ENCODE data around the gene LRMDA. TPM values are rescaled to one million over a fixed set of nuclear protein-coding genes. Genes with fewer than 3 reads are reported as not detected.

Gene LRMDA
- total RNA-seq, 2 experiments from 2014 or later = not detected

GRCh38 chr10:75548356-75548755 is 116.9 kb downstream of the LRMDA start:
- CTCF ChIA-PET = no interaction called here
- Mint-ChIP-seq H3K27me3 (ENCODE audit: low read depth) (peaks cover 12% of the 10 kb centered on the region), H3K9me3 (peaks cover 3% of the 10 kb centered on the region), H3K4me1 (ENCODE audit: low read depth) (no peaks in the 10 kb centered on the region), H3K4me3 (no peak overlapping the region), H3K36me3 (ENCODE audit: low read depth) (no peaks in the 10 kb centered on the region), H3K27ac (no peak overlapping the region)
- intact Hi-C loops (cut with micrococcal nuclease) = no loop called here
- no peak for DNase-seq

- H3K4me1 Mint-ChIP-seq (ENCODE audit: low read depth) = no peaks in the 10 kb centered on the region
- CTCF ChIA-PET = no interaction called here
- H3K27ac Mint-ChIP-seq = no peak overlapping the region
- peaks cover 3% of the 10 kb centered on the region for H3K9me3 Mint-ChIP-seq
- H3K36me3 Mint-ChIP-seq (ENCODE audit: low read depth) = no peaks in the 10 kb centered on the region
- H3K4me3 Mint-ChIP-seq = no peak overlapping the region
- peaks cover 12% of the 10 kb centered on the region for H3K27me3 Mint-ChIP-seq (ENCODE audit: low read depth)
- no peak for DNase-seq
- intact Hi-C loops (cut with micrococcal nuclease) = no loop called here
Measured at GRCh38 chr10:75550191-75550590, 118.8 kb downstream of the LRMDA start.

- H3K36me3 Mint-ChIP-seq (ENCODE audit: low read depth) = no peaks in the 10 kb centered on the region
- peaks cover 3% of the 10 kb centered on the region for H3K9me3 Mint-ChIP-seq
- peaks cover 4% of the 10 kb centered on the region for H3K27me3 Mint-ChIP-seq (ENCODE audit: low read depth)
- DNase-seq = no peak
- H3K4me1 Mint-ChIP-seq (ENCODE audit: low read depth) = no peaks in the 10 kb centered on the region
- H3K27ac Mint-ChIP-seq = no peak overlapping the region
- CTCF ChIA-PET = interaction anchor here (0.5 to 0.6 kb wide), 2 partner anchors 15 to 22 kb away, joined by 3 read pairs; no protein-coding TSS in a partner anchor
- H3K4me3 Mint-ChIP-seq = no peak overlapping the region
- intact Hi-C loops (cut with micrococcal nuclease) = no loop called here
Measured at GRCh38 chr10:75552171-75552570, 120.7 kb downstream of the LRMDA start.

- Mint-ChIP-seq H3K27me3 (ENCODE audit: low read depth) (peaks cover 2% of the 10 kb centered on the region), H3K9me3 (peaks cover 3% of the 10 kb centered on the region), H3K4me1 (ENCODE audit: low read depth) (no peaks in the 10 kb centered on the region), H3K4me3 (no peak overlapping the region), H3K36me3 (ENCODE audit: low read depth) (no peaks in the 10 kb centered on the region), H3K27ac (no peak overlapping the region)
- CTCF ChIA-PET = no interaction called here
- intact Hi-C loops (cut with micrococcal nuclease) = no loop called here
- DNase-seq = no peak
Measured at GRCh38 chr10:75553550-75553949, 122.1 kb downstream of the LRMDA start.

GRCh38 chr10:75555323-75555722 is 123.9 kb downstream of the LRMDA start:
- H3K4me1 Mint-ChIP-seq (ENCODE audit: low read depth) = no peaks in the 10 kb centered on the region
- H3K27ac Mint-ChIP-seq = no peak overlapping the region
- CTCF ChIA-PET = interaction anchor here (0.7 kb wide), 1 partner anchor 477 kb away, joined by 3 read pairs; no protein-coding TSS in a partner anchor
- intact Hi-C loops (cut with micrococcal nuclease) = no loop called here
- H3K9me3 Mint-ChIP-seq = peaks cover 3% of the 10 kb centered on the region
- no peak overlapping the region for H3K4me3 Mint-ChIP-seq
- peaks cover 2% of the 10 kb centered on the region for H3K27me3 Mint-ChIP-seq (ENCODE audit: low read depth)
- no peaks in the 10 kb centered on the region for H3K36me3 Mint-ChIP-seq (ENCODE audit: low read depth)
- no peak for DNase-seq

- no peak for DNase-seq
- Mint-ChIP-seq H3K4me3 (no peak overlapping the region), H3K4me1 (ENCODE audit: low read depth) (no peaks in the 10 kb centered on the region), H3K36me3 (ENCODE audit: low read depth) (no peaks in the 10 kb centered on the region), H3K27me3 (ENCODE audit: low read depth) (peaks cover 2% of the 10 kb centered on the region), H3K27ac (no peak overlapping the region), H3K9me3 (peaks cover 3% of the 10 kb centered on the region)
- intact Hi-C loops (cut with micrococcal nuclease) = no loop called here
- CTCF ChIA-PET = interaction anchor here (0.7 kb wide), 1 partner anchor 476 kb away, joined by 3 read pairs; no protein-coding TSS in a partner anchor
Measured at GRCh38 chr10:75556320-75556719, 124.9 kb downstream of the LRMDA start.

- no peak overlapping the region for H3K4me3 Mint-ChIP-seq
- intact Hi-C loops (cut with micrococcal nuclease) = no loop called here
- no peak for DNase-seq
- H3K27ac Mint-ChIP-seq = no peak overlapping the region
- CTCF ChIA-PET = no interaction called here
- H3K4me1 Mint-ChIP-seq (ENCODE audit: low read depth) = no peaks in the 10 kb centered on the region
- peaks cover 2% of the 10 kb centered on the region for H3K27me3 Mint-ChIP-seq (ENCODE audit: low read depth)
- H3K36me3 Mint-ChIP-seq (ENCODE audit: low read depth) = no peaks in the 10 kb centered on the region
- peaks cover 4% of the 10 kb centered on the region for H3K9me3 Mint-ChIP-seq
Measured at GRCh38 chr10:75565286-75566251, 134.1 kb downstream of the LRMDA start.

- DNase-seq = no peak
- Mint-ChIP-seq H3K9me3 (peaks cover 5% of the 10 kb centered on the region), H3K27me3 (ENCODE audit: low read depth) (peaks cover 4% of the 10 kb centered on the region), H3K4me3 (no peak overlapping the region), H3K36me3 (ENCODE audit: low read depth) (no peaks in the 10 kb centered on the region), H3K27ac (no peak overlapping the region), H3K4me1 (ENCODE audit: low read depth) (no peaks in the 10 kb centered on the region)
- intact Hi-C loops (cut with micrococcal nuclease) = no loop called here
- CTCF ChIA-PET = no interaction called here
Measured at GRCh38 chr10:75568450-75569130, 137.2 kb downstream of the LRMDA start.

- intact Hi-C loops (cut with micrococcal nuclease) = no loop called here
- Mint-ChIP-seq H3K9me3 (peaks cover 5% of the 10 kb centered on the region), H3K4me3 (no peak overlapping the region), H3K36me3 (ENCODE audit: low read depth) (no peaks in the 10 kb centered on the region), H3K27me3 (ENCODE audit: low read depth) (peaks cover 6% of the 10 kb centered on the region), H3K27ac (no peak overlapping the region), H3K4me1 (ENCODE audit: low read depth) (no peaks in the 10 kb centered on the region)
- DNase-seq = no peak
- CTCF ChIA-PET = no interaction called here
Measured at GRCh38 chr10:75569506-75569905, 138.1 kb downstream of the LRMDA start.

GRCh38 chr10:75572478-75572877 is 141.1 kb downstream of the LRMDA start:
- Mint-ChIP-seq H3K27ac (no peak overlapping the region), H3K4me3 (no peak overlapping the region), H3K9me3 (peaks cover 8% of the 10 kb centered on the region), H3K36me3 (ENCODE audit: low read depth) (no peaks in the 10 kb centered on the region), H3K27me3 (ENCODE audit: low read depth) (peaks cover 5% of the 10 kb centered on the region), H3K4me1 (ENCODE audit: low read depth) (no peaks in the 10 kb centered on the region)
- no peak for DNase-seq
- intact Hi-C loops (cut with micrococcal nuclease) = no loop called here
- CTCF ChIA-PET = no interaction called here

- H3K9me3 Mint-ChIP-seq = peaks cover 24% of the 10 kb centered on the region
- CTCF ChIA-PET = no interaction called here
- no peaks in the 10 kb centered on the region for H3K36me3 Mint-ChIP-seq (ENCODE audit: low read depth)
- H3K4me1 Mint-ChIP-seq (ENCODE audit: low read depth) = no peaks in the 10 kb centered on the region
- H3K27ac Mint-ChIP-seq = no peak overlapping the region
- intact Hi-C loops (cut with micrococcal nuclease) = no loop called here
- H3K4me3 Mint-ChIP-seq = no peak overlapping the region
- DNase-seq = no peak
- peaks cover 5% of the 10 kb centered on the region for H3K27me3 Mint-ChIP-seq (ENCODE audit: low read depth)
Measured at GRCh38 chr10:75575940-75576339, 144.5 kb downstream of the LRMDA start.

- intact Hi-C loops (cut with micrococcal nuclease) = no loop called here
- peaks cover 46% of the 10 kb centered on the region for H3K9me3 Mint-ChIP-seq
Measured at GRCh38 chr10:75582102-75582501, 150.7 kb downstream of the LRMDA start.

More at GRCh38 chr10:75582102-75582501, 150.7 kb downstream of the LRMDA start:
- CTCF ChIA-PET = interaction anchor here (0.6 kb wide), 1 partner anchor 1859 kb away, joined by 3 read pairs; no protein-coding TSS in a partner anchor
- Mint-ChIP-seq H3K36me3 (ENCODE audit: low read depth) (no peaks in the 10 kb centered on the region), H3K27me3 (ENCODE audit: low read depth) (no peaks in the 10 kb centered on the region), H3K4me1 (ENCODE audit: low read depth) (no peaks in the 10 kb centered on the region), H3K27ac (no peak overlapping the region), H3K4me3 (no peak overlapping the region)
- no peak for DNase-seq

Measured in activated naive CD4-positive, alpha-beta T cell treated with anti-CD3 and anti-CD28 coated beads for 36 hours (primary cell).